WTC11 (cell line): ENCODE results near the gene ERF.

Source experiments
- CTCF ChIP-seq: fragments of 200-600 bp; IDR thresholded peaks from 2 replicates; pipeline ENCODE4 v1.8.0; 2022; ENCODE audit warnings: antibody characterized with exemption
- ETV6 ChIP-seq: sonication (generic); formaldehyde crosslinking; IDR thresholded peaks from 2 replicates; pipeline ENCODE4 v1.8.1; 2022; ENCODE audit warnings: mild to moderate bottlenecking, missing genetic modification reagents
- MLX ChIP-seq: sonication (generic); formaldehyde crosslinking; IDR thresholded peaks from 2 replicates; pipeline ENCODE4 v1.8.1; 2023; ENCODE audit warnings: mild to moderate bottlenecking, missing genetic modification reagents, moderate library complexity
- MYBL2 ChIP-seq: sonication (generic); formaldehyde crosslinking; IDR thresholded peaks from 2 replicates; pipeline ENCODE4 v1.8.1; 2023; ENCODE audit warnings: mild to moderate bottlenecking, moderate library complexity, missing genetic modification reagents
- SP1 ChIP-seq: sonication (generic); formaldehyde crosslinking; conservative IDR thresholded peaks from 2 replicates; pipeline ENCODE4 v1.8.1; 2022; ENCODE audit warnings: missing genetic modification reagents
- STAT6 ChIP-seq: sonication (generic); formaldehyde crosslinking; conservative IDR thresholded peaks from 2 replicates; pipeline ENCODE4 v1.8.1; 2023; ENCODE audit warnings: mild to moderate bottlenecking, low read depth, missing genetic modification reagents, moderate library complexity
- TEAD1 ChIP-seq: sonication (generic); formaldehyde crosslinking; IDR thresholded peaks from 2 replicates; pipeline ENCODE4 v1.8.0; 2022; ENCODE audit warnings: mild to moderate bottlenecking, missing genetic modification reagents
- ZNF416 ChIP-seq: fragments of 250-450 bp; sonication (Bioruptor Pico); IDR thresholded peaks from 2 replicates; pipeline ENCODE4 v1.9.0; 2021; ENCODE audit warnings: mild to moderate bottlenecking, inconsistent platforms
- ZNF512 ChIP-seq: sonication (generic); formaldehyde crosslinking; IDR thresholded peaks from 2 replicates; pipeline ENCODE4 v1.8.1; 2022; ENCODE audit warnings: missing genetic modification reagents, borderline replicate concordance

GRCh38 chr19:42228641-42229040, 26.3 kb downstream of the ERF start:
- no peak for TF ChIP-seq CTCF
- no peak for TF ChIP-seq SP1 (CRISPR knock-in tag)
- TF ChIP-seq ZNF416: no peak
- no peak for TF ChIP-seq TEAD1
- no peak for TF ChIP-seq MLX (CRISPR knock-in tag)
- no peak for TF ChIP-seq ZNF512
- no peak for TF ChIP-seq ETV6 (CRISPR knock-in tag)
- TF ChIP-seq STAT6: no peak
- no peak for TF ChIP-seq MYBL2 (CRISPR knock-in tag)
